GM12864 (cell line): ENCODE data around the gene WDR18.

Experiments
- DNase-seq: peaks from one replicate; pipeline ENCODE4 v3.0.0-alpha.2; 2011; ENCODE audit warnings: low read depth
- H3K4me3 ChIP-seq: 2 replicates; pipeline ENCODE4 v1.5.1; 2011; ENCODE audit warnings: mild to moderate bottlenecking, low read depth, low read length, control low read depth
- CTCF ChIP-seq: IDR thresholded peaks from 2 replicates; pipeline ENCODE4 v1.5.1; 2011; ENCODE audit warnings: low read depth, mild to moderate bottlenecking, moderate library complexity, low read length, control low read depth, inconsistent platforms; ENCODE audit errors: missing control alignments

WDR18 gene

GRCh38 chr19:1004204-1004802, 20.2 kb downstream of the WDR18 start:
- no peak for DNase-seq
- TF ChIP-seq CTCF: no peak
- no peak overlapping the region for H3K4me3 ChIP-seq

GRCh38 chr19:1004803-1005664, 20.9 kb downstream of the WDR18 start:
- H3K4me3 ChIP-seq: no peak overlapping the region
- no peak for TF ChIP-seq CTCF
- DNase-seq: no peak

- no peak for TF ChIP-seq CTCF
- no peak overlapping the region for H3K4me3 ChIP-seq
- no peak for DNase-seq
Measured at GRCh38 chr19:1006711-1007398, 22.7 kb downstream of the WDR18 start.

GRCh38 chr19:1007399-1008251, 23.5 kb downstream of the WDR18 start:
- H3K4me3 ChIP-seq: no peak overlapping the region
- no peak for TF ChIP-seq CTCF
- no peak for DNase-seq

GRCh38 chr19:1008268-1009040, 24.3 kb downstream of the WDR18 start:
- no peak for DNase-seq
- no peak for TF ChIP-seq CTCF
- no peak overlapping the region for H3K4me3 ChIP-seq
